Gastroesophageal sphincter (tissue), 3 donors: ENCODE measurements around the gene TMPRSS5.

Experiments
- CTCF ChIP-seq, 4 experiments: fragments of 200-600 bp in 2 of 4; fragments of 450-650 bp in 2 of 4; sonication (generic) in 1 of 4; IDR thresholded peaks; one replicate each; pipeline ENCODE4 v1.5.1; 2017 to 2019; ENCODE audit warnings: antibody characterized with exemption in 4 of 4, mild to moderate bottlenecking in 2 of 4, moderate library complexity in 2 of 4
- EP300 ChIP-seq: sonication (generic); formaldehyde crosslinking; IDR thresholded peaks from one replicate; pipeline ENCODE4 v1.6.1; 2017; ENCODE audit warnings: antibody characterized with exemption, mild to moderate bottlenecking
- POLR2A ChIP-seq, 2 donors: fragments of 450-650 bp; IDR thresholded peaks; one replicate each; pipeline ENCODE4 v1.6.1; 2017; ENCODE audit warnings: antibody characterized with exemption in 2 of 2, mild to moderate bottlenecking in 2 of 2, moderate library complexity in 1 of 2
- POLR2AphosphoS5 ChIP-seq: sonication (generic); formaldehyde crosslinking; IDR thresholded peaks from one replicate; pipeline ENCODE4 v1.6.1; 2017; ENCODE audit warnings: antibody characterized with exemption

GRCh38 chr11:113728814-113729213, 22.7 kb upstream of the TMPRSS5 start:
- TF ChIP-seq CTCF (IDR thresholded peaks at IDR 0.05) (no peak), POLR2A (IDR thresholded peaks at IDR 0.05) (no peak), EP300 (no peak), POLR2AphosphoS5 (no peak)
